IPS-NIHi11 (cell line): Measurements from ENCODE around the gene MAX.

Experiments
- DNase-seq: peaks from one replicate; pipeline ENCODE4 v3.0.0; 2012; ENCODE audit warnings: mixed read lengths, low spot score

MAX gene

DNA sequence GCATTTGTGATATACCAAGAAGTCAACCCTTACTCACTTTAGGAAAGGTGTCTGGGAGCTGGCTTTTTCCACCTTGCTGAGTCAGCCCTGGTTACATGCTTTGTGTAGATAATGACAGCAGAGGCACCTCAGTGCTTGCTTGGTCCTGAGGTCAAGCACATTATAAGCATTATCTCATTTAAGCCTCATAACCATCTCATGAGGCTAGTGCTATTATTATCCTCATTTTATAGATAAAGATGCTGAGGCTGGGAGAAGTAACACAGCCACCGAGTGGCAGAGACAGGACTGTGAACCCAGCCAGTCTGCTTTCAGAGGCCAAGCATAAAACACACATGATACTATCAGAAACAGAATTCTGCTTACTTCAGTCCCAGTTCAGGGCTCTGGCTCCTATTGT, 29.4 kb downstream of the MAX start:
- no peak for DNase-seq

DNA sequence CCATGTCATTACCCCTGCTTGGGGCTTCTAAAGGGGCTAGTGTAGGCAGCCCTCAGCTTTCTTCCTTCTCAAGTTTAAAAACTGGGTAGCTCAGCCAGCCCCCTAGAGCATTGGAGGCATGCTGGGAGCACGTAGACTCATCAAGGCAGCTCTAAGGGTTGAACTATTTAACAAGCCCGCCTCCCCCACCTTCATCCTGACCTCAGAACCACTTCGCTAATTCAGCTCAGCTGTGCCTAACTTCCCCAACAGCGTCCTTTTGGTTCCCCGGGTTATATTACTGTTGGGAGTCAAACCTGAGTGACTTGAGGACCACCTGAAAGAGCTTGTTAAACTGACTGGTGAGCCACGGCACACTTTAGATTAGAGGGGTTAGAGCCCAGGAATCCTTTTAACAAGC, 30.1 kb downstream of the MAX start:
- no peak for DNase-seq

GRCh38 chr14:65071544-65071943, 30.8 kb downstream of the MAX start:
- no peak for DNase-seq

GRCh38 chr14:65070471-65070976, 31.8 kb downstream of the MAX start:
- DNase-seq: peak; percentile 64

DNA sequence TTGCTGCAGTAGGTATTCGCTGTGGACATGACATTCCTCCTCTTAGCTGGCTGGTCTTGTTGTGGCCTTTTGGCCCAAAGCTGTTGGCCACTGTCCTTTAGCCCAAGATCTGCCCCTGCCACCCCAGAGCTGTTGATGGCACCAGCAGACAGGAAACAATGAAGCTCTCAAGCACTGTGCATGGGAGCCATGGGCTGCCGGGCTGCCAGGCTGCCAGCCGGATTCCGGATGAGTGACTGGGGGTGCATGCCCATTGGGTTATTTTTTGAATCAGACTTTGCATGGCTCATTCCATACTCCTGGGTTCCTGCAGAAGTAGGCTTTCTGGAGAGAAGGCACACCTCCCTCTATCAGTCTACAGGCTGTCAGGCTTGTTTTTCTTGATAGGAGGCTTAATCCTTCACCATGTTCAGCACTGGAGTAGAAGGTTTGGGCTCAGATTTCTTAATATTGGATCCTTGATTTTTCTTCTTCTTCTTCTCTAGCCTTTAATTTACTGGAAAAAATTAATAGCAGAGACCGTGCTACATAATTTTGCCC, 32.4 kb downstream of the MAX start:
- DNase-seq: no peak

DNA sequence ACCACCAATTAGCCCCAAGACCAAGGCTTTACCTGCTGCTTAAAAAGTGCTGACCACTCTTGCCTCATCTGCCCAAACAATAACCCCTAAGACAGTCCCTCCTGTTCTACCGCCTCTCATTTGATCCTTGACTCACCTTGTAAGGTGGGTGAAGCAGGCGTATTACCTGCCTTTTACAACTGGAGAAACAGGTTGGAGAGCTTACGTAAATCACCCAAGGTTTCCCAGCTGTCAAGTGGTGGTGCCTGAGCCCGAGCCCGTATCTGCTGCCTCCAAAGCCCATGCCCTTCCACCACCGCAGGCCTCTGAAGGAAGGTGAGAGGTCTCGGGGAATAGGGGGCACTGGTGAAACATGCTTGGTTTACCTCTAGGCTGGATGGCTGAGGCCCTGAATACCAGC, 36.6 kb downstream of the MAX start:
- no peak for DNase-seq

DNA sequence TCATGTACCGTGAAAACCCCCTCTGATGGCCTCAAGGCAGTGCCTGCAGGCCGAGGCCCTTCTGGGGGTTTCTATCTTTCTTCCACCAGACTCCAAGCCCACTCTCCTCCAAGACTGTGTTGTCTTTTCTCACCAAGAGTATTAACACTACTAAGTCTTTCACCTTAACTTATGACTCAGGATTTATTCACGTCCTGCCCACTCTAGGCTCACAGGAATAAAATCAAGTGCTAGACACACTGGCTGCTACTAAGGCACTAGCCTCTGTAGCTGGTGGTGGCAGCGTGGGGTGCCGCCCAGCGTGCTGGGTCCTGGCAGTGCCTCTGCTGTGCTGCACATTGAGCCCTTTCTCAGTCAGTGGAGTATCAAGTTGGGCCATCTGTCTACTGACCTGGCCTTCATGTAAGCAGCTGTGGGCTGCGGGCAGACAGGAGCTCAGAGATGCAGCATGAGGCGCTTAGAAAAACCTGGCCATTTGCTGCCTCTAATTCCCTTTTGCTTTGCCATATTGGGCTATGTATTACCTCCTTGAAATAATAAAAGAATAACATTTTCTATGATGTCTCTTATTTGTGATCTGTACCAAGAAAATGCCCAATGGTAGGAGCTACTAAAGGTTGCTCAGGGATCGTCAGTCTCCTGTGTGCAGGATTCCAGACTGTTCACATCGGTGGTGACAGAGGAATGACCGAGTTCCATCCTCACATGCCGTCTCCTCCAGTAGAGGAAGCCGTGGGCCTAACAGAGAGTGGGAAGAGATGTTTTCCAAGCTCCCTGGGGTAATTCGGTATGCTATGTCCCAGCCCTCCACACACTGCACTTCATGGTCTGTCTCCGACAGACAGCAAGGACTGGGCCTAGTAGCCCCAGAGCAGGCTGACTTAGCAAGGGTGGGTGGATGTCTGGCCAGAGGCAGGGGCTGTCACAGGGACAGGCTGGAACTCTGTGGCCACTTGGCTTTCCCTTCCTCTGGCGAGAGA, 39.9 kb downstream of the MAX start:
- no peak for DNase-seq

DNA sequence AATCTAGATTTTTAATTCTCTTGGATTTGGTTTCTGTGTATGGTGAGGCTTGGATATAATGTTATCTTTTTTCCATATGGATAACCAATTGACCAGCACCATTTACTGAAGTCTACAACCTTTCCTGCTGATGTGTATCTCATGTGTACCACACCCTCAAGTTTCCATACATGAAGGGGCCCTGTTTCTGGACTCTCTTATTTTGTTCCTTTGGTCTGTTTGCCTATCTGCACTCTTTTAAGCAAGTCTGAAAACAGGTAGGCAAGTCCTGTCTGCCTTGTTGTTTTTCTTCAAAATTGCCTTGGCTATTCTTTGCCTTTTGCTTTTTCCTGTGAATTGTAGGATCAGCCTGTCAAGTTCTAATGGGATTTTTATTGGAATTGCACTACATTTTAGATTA, 44.6 kb downstream of the MAX start:
- no peak for DNase-seq

DNA sequence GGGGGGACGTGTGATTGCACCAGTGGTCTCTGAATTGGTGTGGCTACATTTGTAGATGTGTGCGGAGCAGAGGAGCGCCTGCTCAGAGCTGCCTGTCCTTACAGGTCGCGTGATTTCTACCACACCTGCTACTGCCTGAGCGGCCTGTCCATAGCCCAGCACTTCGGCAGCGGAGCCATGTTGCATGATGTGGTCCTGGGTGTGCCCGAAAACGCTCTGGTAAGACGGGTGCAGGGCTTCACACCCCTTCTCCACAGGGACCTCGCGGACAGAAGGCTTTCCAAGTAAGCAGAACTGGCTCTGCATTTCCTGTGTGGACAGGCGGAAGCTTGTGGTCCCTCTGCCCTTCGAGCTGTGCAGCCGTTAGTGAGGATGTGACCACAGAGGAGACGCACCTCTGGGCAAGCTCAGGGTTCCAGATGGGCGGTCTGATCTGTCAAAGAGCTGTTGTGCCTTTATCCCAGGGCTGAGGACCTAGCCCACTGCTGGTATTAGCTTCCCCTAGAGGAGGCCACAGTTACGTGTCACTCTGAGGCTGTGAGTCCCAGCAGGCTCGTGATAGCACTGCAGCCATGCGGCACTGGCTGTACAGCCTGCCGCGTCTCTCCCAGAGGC, 47.7 kb downstream of the MAX start:
- DNase-seq: no peak

DNA sequence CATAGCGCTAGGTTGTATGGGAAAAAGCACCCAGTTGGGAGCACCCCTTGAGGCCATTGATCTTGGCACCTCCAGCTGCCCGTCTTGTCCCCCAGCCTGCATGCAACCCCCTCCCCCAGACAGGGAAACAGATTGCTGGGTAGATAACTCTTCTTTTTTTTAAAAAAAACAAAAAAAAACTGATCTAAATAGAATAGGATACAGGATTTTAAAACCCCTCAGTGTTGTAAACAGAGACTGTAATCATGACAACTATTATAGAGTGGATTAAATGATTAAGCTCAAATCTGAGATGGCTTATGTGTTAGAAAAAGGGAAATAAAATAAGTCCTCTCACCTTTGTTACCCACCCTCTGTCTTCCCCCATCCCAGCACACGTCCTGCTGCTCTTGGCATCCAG, 48.9 kb downstream of the MAX start:
- no peak for DNase-seq

DNA sequence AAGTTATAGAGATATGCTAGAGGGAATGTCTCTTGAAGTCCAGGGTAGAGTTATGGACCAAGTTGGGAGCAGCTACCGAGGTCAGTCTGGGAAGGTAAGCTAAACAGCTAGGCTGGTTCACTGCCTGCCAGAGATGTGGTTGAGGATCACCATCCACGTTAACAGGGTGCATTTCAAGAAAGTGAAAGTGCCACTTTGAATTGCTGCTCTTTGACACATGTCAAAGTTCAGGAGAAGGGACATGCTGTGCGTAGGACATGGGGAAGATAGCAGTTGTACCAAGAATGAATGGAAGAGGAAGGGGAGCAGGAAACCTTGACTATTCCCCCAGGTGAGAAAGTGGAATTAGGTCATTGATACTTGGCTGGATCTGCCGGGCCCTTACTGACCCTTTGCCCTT, 49.5 kb downstream of the MAX start:
- DNase-seq: no peak

DNA sequence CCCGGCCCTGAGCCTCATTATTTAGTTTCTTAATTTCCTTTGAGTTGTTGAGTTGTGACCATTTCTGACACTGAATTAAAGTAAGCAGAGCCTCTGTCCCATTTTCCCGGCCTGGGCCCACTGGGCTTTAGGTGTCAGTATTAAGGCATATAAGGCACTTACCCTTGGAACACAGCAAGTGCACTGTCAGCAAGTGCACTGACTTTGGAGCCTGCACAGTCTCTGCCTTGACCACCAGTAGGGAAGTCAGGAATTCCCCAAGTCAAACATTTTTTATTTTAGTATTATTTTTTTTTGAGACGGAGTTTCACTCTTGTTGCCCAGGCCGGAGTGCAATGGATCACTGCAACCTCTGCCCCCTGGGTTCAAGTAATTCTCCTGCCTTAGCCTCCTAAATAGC, 56.6 kb downstream of the MAX start:
- no peak for DNase-seq

GRCh38 chr14:65045006-65045405, 57.3 kb downstream of the MAX start:
- no peak for DNase-seq

DNA sequence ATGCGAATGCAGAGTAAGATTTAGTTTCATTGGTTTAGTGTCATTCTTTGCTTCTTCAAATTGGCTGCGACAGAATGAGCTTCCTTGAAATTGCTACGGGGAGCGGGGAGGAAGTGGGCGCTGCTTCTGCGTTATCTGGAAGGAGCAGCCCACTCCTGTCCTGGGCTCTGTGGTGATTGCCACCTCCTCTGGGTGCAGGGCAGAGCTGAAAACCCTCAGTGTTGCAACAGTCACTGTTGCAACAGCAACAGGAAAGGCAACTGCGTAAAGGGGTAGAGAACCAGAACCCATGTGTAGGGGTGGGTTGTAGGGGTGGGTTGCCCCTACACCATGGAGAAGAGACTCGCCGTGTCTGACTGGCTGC, 57.7 kb downstream of the MAX start:
- DNase-seq: no peak

GRCh38 chr14:65043893-65044595, 58.3 kb downstream of the MAX start:
- no peak for DNase-seq

DNA sequence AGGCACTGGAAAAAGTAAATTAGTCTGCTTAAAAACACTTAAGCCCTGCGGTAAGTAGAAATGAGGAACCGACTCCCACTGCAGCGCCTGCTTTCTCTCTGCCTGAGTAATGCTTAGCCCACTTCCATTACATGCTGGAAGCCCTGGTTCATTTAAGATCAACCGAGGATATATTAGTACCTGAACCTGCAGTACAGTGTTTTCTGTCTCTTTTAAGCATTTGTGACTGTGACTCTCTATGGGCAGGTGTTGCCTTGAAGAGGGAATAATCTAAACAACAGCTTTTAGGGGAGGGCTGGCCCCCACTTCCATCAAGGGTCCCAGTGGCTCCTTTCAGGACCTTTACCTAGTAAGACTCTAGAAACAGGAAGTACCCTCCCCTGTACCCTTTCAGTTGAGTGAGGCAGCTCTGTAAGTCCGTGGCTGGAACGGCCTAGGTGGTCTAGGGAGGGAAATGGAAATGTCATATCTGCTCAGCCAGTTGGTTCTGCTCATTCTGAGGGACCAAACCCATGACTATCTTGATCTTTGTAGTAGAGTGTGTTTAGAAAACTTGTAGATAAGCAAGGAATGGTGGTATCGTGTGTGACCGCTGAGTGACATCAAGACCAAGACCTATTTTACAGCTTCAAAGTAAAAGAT, 59.5 kb downstream of the MAX start:
- no peak for DNase-seq

GRCh38 chr14:65042296-65042695, 60.0 kb downstream of the MAX start:
- DNase-seq: no peak

DNA sequence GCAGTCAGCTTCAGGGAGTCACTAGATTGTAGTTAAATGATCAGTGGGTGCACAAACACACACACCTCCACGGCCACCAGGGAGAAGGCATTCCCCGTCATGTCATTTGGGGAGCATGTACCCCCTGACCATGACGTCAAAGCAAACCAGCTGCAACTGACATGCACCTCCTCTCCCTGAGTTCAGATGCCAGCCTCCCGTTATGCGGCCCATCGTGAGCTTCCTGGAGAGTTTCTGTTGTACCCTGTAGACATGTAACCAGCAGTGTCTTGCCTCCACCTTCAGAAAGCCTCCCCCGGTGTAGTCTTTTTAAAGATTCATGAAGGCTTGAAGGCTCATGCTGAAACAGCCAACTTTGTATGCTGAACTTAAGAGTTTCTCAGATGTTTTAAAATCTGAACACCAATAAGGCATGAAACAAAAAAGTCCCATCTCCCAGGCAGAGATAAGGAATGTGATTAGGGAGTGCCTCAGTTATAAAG, 60.8 kb downstream of the MAX start:
- DNase-seq: no peak

GRCh38 chr14:65040666-65041433, 61.5 kb downstream of the MAX start:
- no peak for DNase-seq

DNA sequence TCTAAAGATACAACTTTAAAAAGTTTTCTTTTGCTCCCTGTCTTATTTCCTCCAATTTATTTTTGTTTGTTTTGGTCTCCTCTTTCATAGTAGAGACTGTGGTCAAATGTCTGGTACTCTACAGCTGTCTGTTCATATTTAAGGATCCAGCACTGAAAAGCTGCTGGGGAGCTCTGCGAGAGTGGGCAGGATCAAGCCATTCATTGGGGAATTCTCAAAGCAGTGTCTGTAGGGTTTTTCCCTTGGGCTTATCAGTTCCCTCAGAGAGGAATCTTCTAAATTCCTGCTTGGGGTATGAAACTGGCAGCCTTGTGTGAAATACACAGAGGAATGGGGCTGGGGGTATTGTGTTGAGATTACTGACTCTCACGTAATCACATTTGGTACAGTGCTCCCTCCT, 63.4 kb downstream of the MAX start:
- no peak for DNase-seq

- DNase-seq: no peak
These were observed 67.3 kb downstream of the MAX start for GRCh38 chr14:65035049-65035448.
